ENCODE results near the gene PRKAG2.

The PRKAG2 gene

GRCh38 chr7:151676759-151677158 is 200.2 kb downstream of the PRKAG2 start:
- Histone ChIP-seq H3K4me3 (ENCODE audit: low read length) (no peak overlapping the region), H3K9ac (ENCODE audit: low read length) (no peak overlapping the region), H3K9me3 (ENCODE audit: control insufficient read depth, low read length) (no peaks in the 10 kb centered on the region), H3K4me1 (ENCODE audit: control insufficient read depth, insufficient read depth, low read length) (peaks cover 28% of the 10 kb centered on the region), H3K27me3 (ENCODE audit: control insufficient read depth, insufficient read depth, low read length) (no peaks in the 10 kb centered on the region), H3K36me3 (ENCODE audit: control insufficient read depth, insufficient read depth, low read length) (no peaks in the 10 kb centered on the region)

DNA sequence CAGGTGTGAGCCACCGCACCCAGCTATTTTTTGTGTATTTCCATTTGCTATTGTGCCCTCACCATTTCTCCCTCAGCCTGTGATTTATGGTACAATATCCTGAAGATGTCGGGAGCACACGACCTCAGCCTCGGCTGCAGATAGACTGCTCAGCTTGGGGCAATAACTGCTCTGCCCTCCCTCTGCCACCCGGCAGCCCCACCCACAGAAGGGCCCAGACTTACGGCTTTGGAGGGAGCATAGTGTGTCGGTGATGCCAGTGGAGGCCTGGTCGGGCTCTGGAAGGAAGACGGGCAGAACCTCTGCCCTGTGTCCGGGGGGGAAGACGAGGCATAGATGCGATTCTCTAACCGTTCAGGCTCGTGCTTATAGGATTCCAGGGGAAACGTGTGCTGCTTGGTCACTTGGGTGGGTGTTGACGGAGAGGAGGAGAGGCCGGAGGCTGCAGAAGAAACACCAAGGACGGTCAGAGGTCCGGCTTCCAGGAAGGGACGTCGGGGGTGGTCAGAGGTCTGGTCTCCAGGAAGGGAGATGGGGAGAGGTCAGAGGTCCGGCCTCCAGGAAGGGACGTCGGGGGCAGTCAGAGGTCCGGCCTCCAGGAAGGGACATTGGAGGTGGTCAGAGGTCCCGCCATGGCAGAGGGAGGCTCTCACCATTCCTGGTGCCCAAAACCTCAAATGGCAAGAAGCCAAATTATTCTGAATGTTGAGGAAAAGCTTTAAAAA is 201.6 kb downstream of the PRKAG2 start:
- Histone ChIP-seq H3K4me1 (ENCODE audit: control insufficient read depth, insufficient read depth, low read length) (peaks cover 21% of the 10 kb centered on the region), H3K36me3 (ENCODE audit: control insufficient read depth, insufficient read depth, low read length) (no peaks in the 10 kb centered on the region), H3K4me3 (ENCODE audit: low read length) (no peak overlapping the region), H3K27me3 (ENCODE audit: control insufficient read depth, insufficient read depth, low read length) (no peaks in the 10 kb centered on the region), H3K9me3 (ENCODE audit: control insufficient read depth, low read length) (no peaks in the 10 kb centered on the region), H3K9ac (ENCODE audit: low read length) (no peak overlapping the region)

DNA sequence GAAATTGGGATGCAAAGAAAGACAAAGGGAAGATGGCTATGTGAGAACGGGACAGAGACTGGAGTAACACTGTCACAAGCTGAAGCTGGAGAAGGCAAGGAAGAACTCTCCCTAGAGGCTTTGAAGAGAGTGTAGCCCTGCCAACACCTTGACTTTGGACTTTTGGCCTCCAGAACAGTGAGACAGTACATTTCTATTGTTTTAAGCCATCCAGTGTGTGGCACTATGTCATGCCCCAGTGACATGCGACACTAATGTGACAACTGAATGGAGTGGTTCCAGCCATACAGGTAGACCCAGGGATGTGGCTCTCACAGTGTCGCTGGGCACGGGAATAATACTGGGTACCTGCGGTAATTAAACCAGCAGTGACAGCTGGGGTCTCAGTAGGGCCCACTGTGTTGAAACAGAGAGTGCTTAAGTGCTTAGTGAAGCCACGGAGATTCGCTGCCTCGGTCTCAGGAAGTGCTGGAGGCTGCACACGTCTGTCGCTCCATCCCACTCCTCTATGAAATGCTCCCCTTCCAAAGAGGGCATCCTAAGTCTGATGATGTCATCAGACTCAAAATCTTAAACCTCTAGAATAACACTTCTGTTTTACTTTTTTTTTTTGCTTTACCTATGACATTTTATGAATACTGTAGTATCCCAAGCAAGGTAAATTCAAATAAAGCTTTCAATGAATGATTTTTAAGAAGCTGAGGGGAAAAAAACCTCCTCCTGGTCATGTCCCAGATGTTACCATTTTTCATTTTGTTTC is 202.6 kb downstream of the PRKAG2 start:
- peaks cover 20% of the 10 kb centered on the region for H3K4me1 ChIP-seq (ENCODE audit: control insufficient read depth, insufficient read depth, low read length)
- H3K9ac ChIP-seq (ENCODE audit: low read length), result no peak overlapping the region
- no peak overlapping the region for H3K4me3 ChIP-seq (ENCODE audit: low read length)

GRCh38 chr7:151673216-151673615 is 203.7 kb downstream of the PRKAG2 start:
- Histone ChIP-seq H3K27me3 (ENCODE audit: control insufficient read depth, insufficient read depth, low read length) (no peaks in the 10 kb centered on the region), H3K9me3 (ENCODE audit: control insufficient read depth, low read length) (no peaks in the 10 kb centered on the region), H3K4me1 (ENCODE audit: control insufficient read depth, insufficient read depth, low read length) (peaks cover 18% of the 10 kb centered on the region), H3K9ac (ENCODE audit: low read length) (no peak overlapping the region), H3K36me3 (ENCODE audit: control insufficient read depth, insufficient read depth, low read length) (no peaks in the 10 kb centered on the region), H3K4me3 (ENCODE audit: low read length) (no peak overlapping the region)

More for the DNA sequence above, 202.6 kb downstream of the PRKAG2 start:
- Histone ChIP-seq H3K36me3 (ENCODE audit: control insufficient read depth, insufficient read depth, low read length) (no peaks in the 10 kb centered on the region), H3K9me3 (ENCODE audit: control insufficient read depth, low read length) (no peaks in the 10 kb centered on the region), H3K27me3 (ENCODE audit: control insufficient read depth, insufficient read depth, low read length) (no peaks in the 10 kb centered on the region)

- no peaks in the 10 kb centered on the region for H3K27me3 ChIP-seq (ENCODE audit: control insufficient read depth, insufficient read depth, low read length)
- no peaks in the 10 kb centered on the region for H3K36me3 ChIP-seq (ENCODE audit: control insufficient read depth, insufficient read depth, low read length)
These were observed 204.2 kb downstream of the PRKAG2 start for GRCh38 chr7:151672716-151673115.

GRCh38 chr7:151671514-151671913 is 205.4 kb downstream of the PRKAG2 start:
- Histone ChIP-seq H3K36me3 (ENCODE audit: control insufficient read depth, insufficient read depth, low read length) (no peaks in the 10 kb centered on the region), H3K27me3 (ENCODE audit: control insufficient read depth, insufficient read depth, low read length) (no peaks in the 10 kb centered on the region), H3K4me1 (ENCODE audit: control insufficient read depth, insufficient read depth, low read length) (peaks cover 10% of the 10 kb centered on the region), H3K4me3 (ENCODE audit: low read length) (no peak overlapping the region), H3K9ac (ENCODE audit: low read length) (no peak overlapping the region), H3K9me3 (ENCODE audit: control insufficient read depth, low read length) (no peaks in the 10 kb centered on the region)

More at GRCh38 chr7:151672716-151673115, 204.2 kb downstream of the PRKAG2 start:
- H3K4me1 ChIP-seq (ENCODE audit: control insufficient read depth, insufficient read depth, low read length), result peaks cover 18% of the 10 kb centered on the region
- no peaks in the 10 kb centered on the region for H3K9me3 ChIP-seq (ENCODE audit: control insufficient read depth, low read length)
- H3K4me3 ChIP-seq (ENCODE audit: low read length), result no peak overlapping the region
- H3K9ac ChIP-seq (ENCODE audit: low read length), result no peak overlapping the region

- Histone ChIP-seq H3K9ac (ENCODE audit: low read length) (no peak overlapping the region), H3K4me1 (ENCODE audit: control insufficient read depth, insufficient read depth, low read length) (peaks cover 10% of the 10 kb centered on the region), H3K4me3 (ENCODE audit: low read length) (no peak overlapping the region), H3K36me3 (ENCODE audit: control insufficient read depth, insufficient read depth, low read length) (no peaks in the 10 kb centered on the region), H3K9me3 (ENCODE audit: control insufficient read depth, low read length) (no peaks in the 10 kb centered on the region), H3K27me3 (ENCODE audit: control insufficient read depth, insufficient read depth, low read length) (no peaks in the 10 kb centered on the region)
These were observed 207.2 kb downstream of the PRKAG2 start for GRCh38 chr7:151669762-151670161.

DNA sequence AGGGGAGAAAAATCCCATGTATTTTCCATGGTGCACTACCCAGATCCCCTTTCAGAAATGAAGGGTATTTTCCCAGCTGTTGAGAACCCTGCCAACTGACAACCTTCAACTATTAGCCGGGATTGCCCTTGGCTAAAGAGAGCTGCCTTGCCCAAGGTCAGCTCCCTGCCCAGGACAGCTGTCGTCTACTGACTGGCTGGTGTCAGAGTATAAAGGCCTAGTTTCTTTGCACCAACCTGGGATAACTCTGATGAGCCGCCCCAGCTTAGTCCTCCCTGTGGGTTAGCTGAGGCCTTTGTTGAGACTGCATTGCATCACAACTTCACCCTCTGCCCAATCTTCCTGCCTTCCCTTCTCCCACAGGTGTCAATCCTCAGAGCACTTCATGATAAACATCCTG is 210.0 kb downstream of the PRKAG2 start:
- no peaks in the 10 kb centered on the region for H3K36me3 ChIP-seq (ENCODE audit: control insufficient read depth, insufficient read depth, low read length)
- H3K27me3 ChIP-seq (ENCODE audit: control insufficient read depth, insufficient read depth, low read length), result no peaks in the 10 kb centered on the region
- no peaks in the 10 kb centered on the region for H3K9me3 ChIP-seq (ENCODE audit: control insufficient read depth, low read length)
- no peaks in the 10 kb centered on the region for H3K4me1 ChIP-seq (ENCODE audit: control insufficient read depth, insufficient read depth, low read length)
- no peak overlapping the region for H3K9ac ChIP-seq (ENCODE audit: low read length)
- H3K4me3 ChIP-seq (ENCODE audit: low read length), result no peak overlapping the region

DNA sequence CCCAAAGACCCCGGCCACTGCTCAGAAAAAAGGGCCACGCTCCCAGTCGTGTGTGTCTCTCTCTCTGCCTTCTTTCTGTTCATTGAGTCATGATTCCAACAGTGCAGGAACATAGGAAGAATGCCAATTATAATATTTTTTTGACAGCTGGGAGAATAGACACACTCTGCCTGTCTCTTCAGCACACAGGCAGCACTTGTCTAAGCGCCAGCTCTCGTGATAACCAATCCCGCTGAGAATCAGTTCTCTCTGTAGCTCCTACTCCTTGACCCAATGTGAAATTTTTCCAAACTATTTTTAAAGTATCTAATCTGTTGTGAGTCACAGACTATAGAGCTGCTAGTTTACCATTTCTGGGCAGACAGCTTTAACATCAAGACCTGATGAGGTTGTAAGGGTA is 211.5 kb downstream of the PRKAG2 start:
- Histone ChIP-seq H3K9me3 (ENCODE audit: control insufficient read depth, low read length) (no peaks in the 10 kb centered on the region), H3K27me3 (ENCODE audit: control insufficient read depth, insufficient read depth, low read length) (no peaks in the 10 kb centered on the region), H3K9ac (ENCODE audit: low read length) (no peak overlapping the region), H3K36me3 (ENCODE audit: control insufficient read depth, insufficient read depth, low read length) (no peaks in the 10 kb centered on the region), H3K4me3 (ENCODE audit: low read length) (no peak overlapping the region), H3K4me1 (ENCODE audit: control insufficient read depth, insufficient read depth, low read length) (no peaks in the 10 kb centered on the region)

- no peak overlapping the region for H3K9ac ChIP-seq (ENCODE audit: low read length)
- no peaks in the 10 kb centered on the region for H3K27me3 ChIP-seq (ENCODE audit: control insufficient read depth, insufficient read depth, low read length)
- no peaks in the 10 kb centered on the region for H3K36me3 ChIP-seq (ENCODE audit: control insufficient read depth, insufficient read depth, low read length)
- H3K4me3 ChIP-seq (ENCODE audit: low read length), result no peak overlapping the region
- no peaks in the 10 kb centered on the region for H3K9me3 ChIP-seq (ENCODE audit: control insufficient read depth, low read length)
- no peaks in the 10 kb centered on the region for H3K4me1 ChIP-seq (ENCODE audit: control insufficient read depth, insufficient read depth, low read length)
These were observed 212.6 kb downstream of the PRKAG2 start for GRCh38 chr7:151664268-151664667.

GRCh38 chr7:151663382-151664100 is 213.4 kb downstream of the PRKAG2 start:
- no peak overlapping the region for H3K9ac ChIP-seq (ENCODE audit: low read length)
- H3K27me3 ChIP-seq (ENCODE audit: control insufficient read depth, insufficient read depth, low read length), result no peaks in the 10 kb centered on the region
- H3K4me3 ChIP-seq (ENCODE audit: low read length), result no peak overlapping the region
- no peaks in the 10 kb centered on the region for H3K4me1 ChIP-seq (ENCODE audit: control insufficient read depth, insufficient read depth, low read length)
- no peaks in the 10 kb centered on the region for H3K36me3 ChIP-seq (ENCODE audit: control insufficient read depth, insufficient read depth, low read length)
- H3K9me3 ChIP-seq (ENCODE audit: control insufficient read depth, low read length), result no peaks in the 10 kb centered on the region

DNA sequence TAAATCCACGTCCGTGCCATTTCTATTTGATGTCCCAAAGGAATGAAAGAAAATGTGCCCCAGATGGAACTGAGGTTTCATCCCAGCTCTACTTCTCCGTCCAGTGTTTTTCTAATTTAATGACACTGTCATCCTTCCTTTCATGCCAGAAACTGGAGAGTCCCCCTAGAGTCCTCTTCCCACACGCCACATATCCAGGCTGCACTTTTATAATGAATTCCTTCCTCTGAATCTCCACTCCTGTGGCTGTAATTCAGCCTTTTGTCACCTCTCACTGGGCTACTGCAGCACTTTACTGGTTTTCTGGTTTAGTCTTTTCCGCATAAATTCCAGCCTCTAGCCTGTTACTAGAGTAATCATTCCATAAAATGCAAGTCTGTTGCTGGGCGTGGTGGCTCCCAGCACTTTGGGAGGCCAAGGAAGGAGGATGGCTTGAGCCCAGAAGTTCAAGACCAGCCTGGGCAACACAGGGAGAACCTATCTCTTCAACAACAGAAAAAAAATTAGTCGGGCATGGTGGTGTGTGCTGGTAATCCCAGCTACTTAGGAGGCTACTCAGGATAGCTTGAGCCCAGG is 214.6 kb downstream of the PRKAG2 start:
- no peaks in the 10 kb centered on the region for H3K36me3 ChIP-seq (ENCODE audit: control insufficient read depth, insufficient read depth, low read length)
- H3K4me1 ChIP-seq (ENCODE audit: control insufficient read depth, insufficient read depth, low read length), result no peaks in the 10 kb centered on the region
- no peak overlapping the region for H3K9ac ChIP-seq (ENCODE audit: low read length)
- H3K27me3 ChIP-seq (ENCODE audit: control insufficient read depth, insufficient read depth, low read length), result no peaks in the 10 kb centered on the region
- H3K9me3 ChIP-seq (ENCODE audit: control insufficient read depth, low read length), result no peaks in the 10 kb centered on the region
- no peak overlapping the region for H3K4me3 ChIP-seq (ENCODE audit: low read length)

All from mucosa of stomach (tissue), 1 donor.